Astrocyte (in vitro differentiated cells and primary cell): Measurements from ENCODE around the gene SMIM41. TPM values are rescaled to one million over a fixed set of nuclear protein-coding genes. Genes with fewer than 3 reads are reported as not detected.

Source experiments
- DNase-seq: peaks from one replicate; pipeline ENCODE4 v3.0.0-alpha.2; 2010; ENCODE audit warnings: low read depth
- FAIRE-seq: peaks from 2 replicates; lab custom pipeline; 2011; peaks lifted over from hg19 to GRCh38; lab: Jason Lieb, UNC
- H2AFZ ChIP-seq: 2 replicates; pipeline ENCODE4 v1.6.0; 2012; ENCODE audit warnings: low read depth, low read length, inconsistent platforms
- H3K27ac ChIP-seq: 2 replicates; pipeline ENCODE4 v1.5.1; 2011; ENCODE audit warnings: low read depth, low read length, inconsistent platforms
- H3K27me3 ChIP-seq: 2 replicates; pipeline ENCODE4 v1.6.0; 2011; ENCODE audit warnings: low read length, inconsistent platforms; ENCODE audit not compliant: insufficient read depth
- H3K36me3 ChIP-seq: 2 replicates; pipeline ENCODE4 v1.5.1; 2011; ENCODE audit warnings: low read length, inconsistent platforms; ENCODE audit not compliant: insufficient read depth
- H3K4me1 ChIP-seq: 2 replicates; pipeline ENCODE4 v1.5.1; 2011; ENCODE audit warnings: low read length, inconsistent platforms; ENCODE audit not compliant: insufficient read depth
- H3K4me2 ChIP-seq: 2 replicates; pipeline ENCODE4 v1.6.0; 2012; ENCODE audit warnings: low read length, inconsistent platforms
- H3K4me3 ChIP-seq: 2 replicates; pipeline ENCODE4 v1.5.1; 2011; ENCODE audit warnings: low read depth, mild to moderate bottlenecking, low read length, inconsistent platforms; ENCODE audit not compliant: insufficient read depth
- H3K79me2 ChIP-seq: 2 replicates; pipeline ENCODE4 v1.6.0; 2012; ENCODE audit warnings: mild to moderate bottlenecking, low read length, inconsistent platforms; ENCODE audit not compliant: insufficient read depth
- H3K9ac ChIP-seq: 2 replicates; pipeline ENCODE4 v1.6.0; 2012; ENCODE audit warnings: mild to moderate bottlenecking, low read length, inconsistent platforms
- H3K9me3 ChIP-seq: 2 replicates; pipeline ENCODE4 v1.5.1; 2012; ENCODE audit warnings: low read depth, mild to moderate bottlenecking, low read length, inconsistent platforms; ENCODE audit not compliant: insufficient read depth
- H4K20me1 ChIP-seq: 2 replicates; pipeline ENCODE4 v1.6.0; 2012; ENCODE audit warnings: low read length, inconsistent platforms; ENCODE audit not compliant: insufficient read depth
- H3K27ac Mint-ChIP-seq: one replicate; pipeline ENCODE4 v1.8.0; 2021; ENCODE audit warnings: mild to moderate bottlenecking, mixed read lengths; ENCODE audit not compliant: unreplicated experiment
- H3K27me3 Mint-ChIP-seq: one replicate; pipeline ENCODE4 v1.8.0; 2021; ENCODE audit warnings: low read depth, mixed read lengths; ENCODE audit not compliant: unreplicated experiment
- H3K36me3 Mint-ChIP-seq: one replicate; pipeline ENCODE4 v1.8.0; 2021; ENCODE audit warnings: low read depth, mixed read lengths; ENCODE audit not compliant: unreplicated experiment
- H3K4me1 Mint-ChIP-seq: one replicate; pipeline ENCODE4 v1.8.0; 2021; ENCODE audit warnings: low read depth, mixed read lengths; ENCODE audit not compliant: unreplicated experiment
- H3K4me3 Mint-ChIP-seq: one replicate; pipeline ENCODE4 v1.8.0; 2021; ENCODE audit warnings: mild to moderate bottlenecking, moderate library complexity, mixed read lengths; ENCODE audit not compliant: unreplicated experiment
- H3K9me3 Mint-ChIP-seq: one replicate; pipeline ENCODE4 v1.8.0; 2021; ENCODE audit warnings: mild to moderate bottlenecking, mixed read lengths; ENCODE audit not compliant: unreplicated experiment
- CTCF ChIP-seq: IDR thresholded peaks from 2 replicates; pipeline ENCODE4 v1.5.1; 2011; ENCODE audit warnings: low read depth, mild to moderate bottlenecking, inconsistent platforms, low read length, moderate library complexity; ENCODE audit not compliant: insufficient read depth
- EZH2 ChIP-seq: IDR thresholded peaks from 2 replicates; pipeline ENCODE4 v1.6.1; 2012; ENCODE audit warnings: mild to moderate bottlenecking, low read length, inconsistent platforms; ENCODE audit not compliant: insufficient read depth
- total RNA-seq: library from RNA; stranded (reverse); gene quantifications from 2 replicates; pipeline ENCODE4 v1.2.1, GENCODE V29; 2021

SMIM41 gene
- total RNA-seq, 1 donor from 2014 or later = 0.18 TPM

DNA sequence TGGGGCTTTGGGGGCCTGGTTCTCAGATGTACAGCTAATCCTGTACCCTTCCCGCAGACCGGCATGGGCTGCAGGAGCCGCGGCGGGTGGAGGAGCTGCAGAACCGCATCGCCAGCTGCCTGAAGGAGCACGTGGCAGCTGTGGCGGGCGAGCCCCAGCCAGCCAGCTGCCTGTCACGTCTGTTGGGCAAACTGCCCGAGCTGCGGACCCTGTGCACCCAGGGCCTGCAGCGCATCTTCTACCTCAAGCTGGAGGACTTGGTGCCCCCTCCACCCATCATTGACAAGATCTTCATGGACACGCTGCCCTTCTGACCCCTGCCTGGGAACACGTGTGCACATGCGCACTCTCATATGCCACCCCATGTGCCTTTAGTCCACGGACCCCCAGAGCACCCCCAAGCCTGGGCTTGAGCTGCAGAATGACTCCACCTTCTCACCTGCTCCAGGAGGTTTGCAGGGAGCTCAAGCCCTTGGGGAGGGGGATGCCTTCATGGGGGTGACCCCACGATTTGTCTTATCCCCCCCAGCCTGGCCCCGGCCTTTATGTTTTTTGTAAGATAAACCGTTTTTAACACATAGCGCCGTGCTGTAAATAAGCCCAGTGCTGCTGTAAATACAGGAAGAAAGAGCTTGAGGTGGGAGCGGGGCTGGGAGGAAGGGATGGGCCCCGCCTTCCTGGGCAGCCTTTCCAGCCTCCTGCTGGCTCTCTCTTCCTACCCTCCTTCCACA is 20.7 kb upstream of the SMIM41 start:
- no peaks in the 10 kb centered on the region for H3K36me3 Mint-ChIP-seq
- H3K9me3 Mint-ChIP-seq = no peaks in the 10 kb centered on the region
- Histone ChIP-seq H3K27me3 (no peaks in the 10 kb centered on the region), H3K4me3 (no peak overlapping the region), H3K79me2 (no peaks in the 10 kb centered on the region), H3K9me3 (no peaks in the 10 kb centered on the region), H3K4me2 (no peak overlapping the region), H2AFZ (no peak overlapping the region), H3K4me1 (peaks cover 5% of the 10 kb centered on the region), H3K27ac (no peak overlapping the region), H3K9ac (no peak overlapping the region), H3K36me3 (no peaks in the 10 kb centered on the region), H4K20me1 (peaks cover 8% of the 10 kb centered on the region)
- peaks cover 12% of the 10 kb centered on the region for H3K27me3 Mint-ChIP-seq
- TF ChIP-seq CTCF (no peak), EZH2 (no peak)
- DNase-seq (no peak), FAIRE-seq (no peak)
- H3K4me1 Mint-ChIP-seq = no peaks in the 10 kb centered on the region
- no peak overlapping the region for H3K27ac Mint-ChIP-seq
- H3K4me3 Mint-ChIP-seq = no peak overlapping the region

GRCh38 chr12:52059582-52060497 is 19.7 kb upstream of the SMIM41 start:
- no peak overlapping the region for H3K27ac Mint-ChIP-seq
- Histone ChIP-seq H2AFZ (no peak overlapping the region), H3K4me3 (no peak overlapping the region), H3K4me1 (peaks cover 13% of the 10 kb centered on the region), H3K27ac (no peak overlapping the region), H3K9me3 (no peaks in the 10 kb centered on the region), H3K9ac (no peak overlapping the region), H4K20me1 (peaks cover 6% of the 10 kb centered on the region), H3K36me3 (no peaks in the 10 kb centered on the region), H3K4me2 (no peak overlapping the region), H3K79me2 (no peaks in the 10 kb centered on the region), H3K27me3 (no peaks in the 10 kb centered on the region)
- no peaks in the 10 kb centered on the region for H3K36me3 Mint-ChIP-seq
- DNase-seq (peak; percentile 62), FAIRE-seq (no peak)
- no peak overlapping the region for H3K4me3 Mint-ChIP-seq
- H3K9me3 Mint-ChIP-seq = no peaks in the 10 kb centered on the region
- TF ChIP-seq EZH2 = no peak
- TF ChIP-seq CTCF = no peak
- H3K27me3 Mint-ChIP-seq = peaks cover 13% of the 10 kb centered on the region
- no peaks in the 10 kb centered on the region for H3K4me1 Mint-ChIP-seq
